ENCODE results near the gene CNTD1. TPM values are rescaled to one million over a fixed set of nuclear protein-coding genes. Genes with fewer than 3 reads are reported as not detected.

Gene CNTD1
- total RNA-seq, 1 donor from 2014 or later: not detected

- DNase-seq (ENCODE audit: low read depth): peak; percentile 76
- Mint-ChIP-seq H3K27ac (ENCODE audit: unreplicated experiment) (peak overlapping the region; percentile 97), H3K4me3 (ENCODE audit: unreplicated experiment) (peak overlapping the region; percentile 18)
These were observed 19.2 kb downstream of the CNTD1 start for GRCh38 chr17:42817866-42818265.

GRCh38 chr17:42818379-42818778, 19.7 kb downstream of the CNTD1 start:
- peak overlapping the region; percentile 66 for H3K9ac ChIP-seq (ENCODE audit: low read length)
- no peak for TF ChIP-seq CTCF (IDR thresholded peaks at IDR 0.05; ENCODE audit: insufficient read depth, low read depth, low read length)
- TF ChIP-seq EZH2 (IDR thresholded peaks at IDR 0.05; ENCODE audit: insufficient read depth, low read length): no peak
- Mint-ChIP-seq H3K4me3 (ENCODE audit: unreplicated experiment) (peak overlapping the region; percentile 18), H3K27ac (ENCODE audit: unreplicated experiment) (peak overlapping the region; percentile 97), H3K9me3 (ENCODE audit: unreplicated experiment) (no peaks in the 10 kb centered on the region), H3K27me3 (ENCODE audit: low read depth, unreplicated experiment) (no peaks in the 10 kb centered on the region), H3K36me3 (ENCODE audit: low read depth, unreplicated experiment) (peaks cover 26% of the 10 kb centered on the region), H3K4me1 (ENCODE audit: low read depth, unreplicated experiment) (peaks cover 29% of the 10 kb centered on the region)
- H3K27ac ChIP-seq (ENCODE audit: low read depth, low read length): peak overlapping the region; percentile 78
- DNase-seq (ENCODE audit: low read depth): peak; percentile 27
- no peak for FAIRE-seq
- H3K27me3 ChIP-seq (ENCODE audit: insufficient read depth, low read length): no peaks in the 10 kb centered on the region
- H3K79me2 ChIP-seq (ENCODE audit: insufficient read depth, low read length): peaks cover 24% of the 10 kb centered on the region
- H3K36me3 ChIP-seq (ENCODE audit: insufficient read depth, low read length): peaks cover 51% of the 10 kb centered on the region
- no peak overlapping the region for H2AFZ ChIP-seq (ENCODE audit: low read depth, low read length)
- peaks cover 7% of the 10 kb centered on the region for H4K20me1 ChIP-seq (ENCODE audit: insufficient read depth, low read length)
- H3K4me1 ChIP-seq (ENCODE audit: insufficient read depth, low read length): peaks cover 37% of the 10 kb centered on the region
- no peak overlapping the region for H3K4me3 ChIP-seq (ENCODE audit: insufficient read depth, low read depth, low read length)
- peak overlapping the region; percentile 34 for H3K4me2 ChIP-seq (ENCODE audit: low read length)
- H3K9me3 ChIP-seq (ENCODE audit: insufficient read depth, low read depth, low read length): no peaks in the 10 kb centered on the region

More at GRCh38 chr17:42817866-42818265, 19.2 kb downstream of the CNTD1 start:
- Histone ChIP-seq H3K9me3 (ENCODE audit: insufficient read depth, low read depth, low read length) (no peaks in the 10 kb centered on the region), H3K9ac (ENCODE audit: low read length) (peak overlapping the region; percentile 66), H3K36me3 (ENCODE audit: insufficient read depth, low read length) (peaks cover 51% of the 10 kb centered on the region), H3K27ac (ENCODE audit: low read depth, low read length) (peak overlapping the region; percentile 78), H2AFZ (ENCODE audit: low read depth, low read length) (no peak overlapping the region), H4K20me1 (ENCODE audit: insufficient read depth, low read length) (peaks cover 7% of the 10 kb centered on the region), H3K79me2 (ENCODE audit: insufficient read depth, low read length) (peaks cover 19% of the 10 kb centered on the region), H3K27me3 (ENCODE audit: insufficient read depth, low read length) (no peaks in the 10 kb centered on the region), H3K4me1 (ENCODE audit: insufficient read depth, low read length) (peaks cover 37% of the 10 kb centered on the region), H3K4me2 (ENCODE audit: low read length) (peak overlapping the region; percentile 34), H3K4me3 (ENCODE audit: insufficient read depth, low read depth, low read length) (no peak overlapping the region)
- no peaks in the 10 kb centered on the region for H3K9me3 Mint-ChIP-seq (ENCODE audit: unreplicated experiment)
- no peak for FAIRE-seq
- H3K4me1 Mint-ChIP-seq (ENCODE audit: low read depth, unreplicated experiment): peaks cover 29% of the 10 kb centered on the region
- no peaks in the 10 kb centered on the region for H3K27me3 Mint-ChIP-seq (ENCODE audit: low read depth, unreplicated experiment)
- TF ChIP-seq EZH2 (IDR thresholded peaks at IDR 0.05; ENCODE audit: insufficient read depth, low read length) (no peak), CTCF (IDR thresholded peaks at IDR 0.05; ENCODE audit: insufficient read depth, low read depth, low read length) (no peak)
- peaks cover 26% of the 10 kb centered on the region for H3K36me3 Mint-ChIP-seq (ENCODE audit: low read depth, unreplicated experiment)

- H3K4me1 ChIP-seq (ENCODE audit: insufficient read depth, low read length): peaks cover 31% of the 10 kb centered on the region
- FAIRE-seq (no peak), DNase-seq (ENCODE audit: low read depth) (no peak)
- Mint-ChIP-seq H3K36me3 (ENCODE audit: low read depth, unreplicated experiment) (peaks cover 17% of the 10 kb centered on the region), H3K27ac (ENCODE audit: unreplicated experiment) (peak overlapping the region; percentile 23), H3K4me3 (ENCODE audit: unreplicated experiment) (no peak overlapping the region), H3K27me3 (ENCODE audit: low read depth, unreplicated experiment) (no peaks in the 10 kb centered on the region), H3K4me1 (ENCODE audit: low read depth, unreplicated experiment) (peaks cover 23% of the 10 kb centered on the region), H3K9me3 (ENCODE audit: unreplicated experiment) (no peaks in the 10 kb centered on the region)
- no peak overlapping the region for H2AFZ ChIP-seq (ENCODE audit: low read depth, low read length)
- no peaks in the 10 kb centered on the region for H3K9me3 ChIP-seq (ENCODE audit: insufficient read depth, low read depth, low read length)
- peaks cover 7% of the 10 kb centered on the region for H4K20me1 ChIP-seq (ENCODE audit: insufficient read depth, low read length)
- H3K27ac ChIP-seq (ENCODE audit: low read depth, low read length): no peak overlapping the region
- H3K36me3 ChIP-seq (ENCODE audit: insufficient read depth, low read length): peaks cover 41% of the 10 kb centered on the region
- no peak overlapping the region for H3K4me2 ChIP-seq (ENCODE audit: low read length)
- peaks cover 31% of the 10 kb centered on the region for H3K79me2 ChIP-seq (ENCODE audit: insufficient read depth, low read length)
- no peak overlapping the region for H3K4me3 ChIP-seq (ENCODE audit: insufficient read depth, low read depth, low read length)
- no peaks in the 10 kb centered on the region for H3K27me3 ChIP-seq (ENCODE audit: insufficient read depth, low read length)
- TF ChIP-seq CTCF (IDR thresholded peaks at IDR 0.05; ENCODE audit: insufficient read depth, low read depth, low read length) (peak; percentile 82), EZH2 (IDR thresholded peaks at IDR 0.05; ENCODE audit: insufficient read depth, low read length) (no peak)
- H3K9ac ChIP-seq (ENCODE audit: low read length): no peak overlapping the region
These were observed 21.4 kb downstream of the CNTD1 start for GRCh38 chr17:42819939-42820535.
